ENCODE measurements around the gene TOP1.

Gene TOP1

DNA sequence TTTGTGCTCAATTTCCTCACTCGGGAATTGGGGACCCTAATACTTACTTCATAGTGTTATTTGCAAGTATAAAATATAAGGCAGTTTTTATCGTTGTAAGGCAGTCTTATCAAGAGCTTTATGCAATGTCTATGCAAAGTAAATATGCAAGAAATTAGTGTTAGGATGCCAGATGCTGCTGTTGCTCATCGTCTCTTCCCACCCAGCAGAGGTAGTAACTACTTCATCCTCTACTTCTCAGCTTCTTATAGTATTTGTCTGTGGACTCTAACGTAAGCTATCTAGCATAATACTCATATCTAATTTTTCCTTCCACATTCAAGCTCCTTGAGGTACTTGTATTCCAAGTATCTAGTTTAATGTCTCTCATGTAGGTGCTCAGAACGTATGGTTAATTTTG lies 120.3 kb downstream of the TOP1 start:
- DNase-seq: no peak

DNA sequence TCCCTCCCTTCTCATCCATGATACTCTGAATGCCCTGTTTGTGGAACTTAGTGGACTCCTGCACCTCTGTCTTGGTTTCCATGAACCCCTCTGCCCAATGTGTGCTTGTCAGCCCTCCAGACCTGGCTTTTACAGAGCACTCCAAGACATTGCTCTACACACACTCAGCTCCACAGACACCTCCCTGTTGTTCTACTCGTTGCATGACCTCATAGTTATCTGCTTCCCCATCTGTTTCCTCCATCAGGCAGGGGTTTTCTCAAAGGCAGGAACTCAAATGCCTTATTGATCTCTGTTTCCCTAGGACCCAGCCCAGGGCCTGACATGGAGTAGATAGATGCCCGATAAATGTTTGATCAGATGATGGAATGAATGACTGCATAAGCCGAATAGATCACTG lies 122.0 kb downstream of the TOP1 start:
- no peak for DNase-seq

DNA sequence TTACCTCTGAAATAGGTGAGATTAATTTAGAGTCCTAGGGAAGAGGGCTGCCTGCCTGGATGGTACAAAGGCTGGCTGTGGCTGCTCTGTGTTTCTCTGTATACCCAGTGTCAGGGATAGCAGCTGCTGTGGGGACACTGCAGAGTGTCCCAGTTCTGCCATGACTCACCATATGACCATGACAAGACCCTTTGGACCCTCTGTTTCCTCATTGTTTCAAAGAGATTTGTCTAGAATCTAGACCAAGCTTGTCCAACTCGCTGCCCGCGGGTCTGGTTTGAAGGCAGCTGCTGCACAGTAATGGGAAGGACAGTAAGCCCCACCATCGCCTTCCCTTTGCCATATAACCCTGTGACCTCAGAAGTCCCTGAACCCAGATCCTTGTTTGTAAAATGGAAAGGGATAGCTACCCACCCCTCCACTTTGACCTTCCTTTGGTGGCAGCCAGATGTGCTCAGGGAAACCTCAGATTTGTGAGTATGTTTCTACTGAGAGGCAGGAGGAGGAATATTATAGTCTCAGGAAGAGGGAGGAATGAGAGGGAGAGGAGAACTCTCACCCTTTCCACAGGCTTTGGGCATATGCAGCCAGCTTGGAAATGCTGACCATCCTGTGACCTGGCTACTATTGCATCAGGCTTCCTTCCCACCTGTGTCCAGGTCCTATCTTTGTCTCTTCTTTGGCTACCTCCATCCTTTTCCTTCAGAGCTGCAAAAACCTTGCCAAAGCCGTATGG lies 122.7 kb downstream of the TOP1 start:
- DNase-seq: no peak

DNA sequence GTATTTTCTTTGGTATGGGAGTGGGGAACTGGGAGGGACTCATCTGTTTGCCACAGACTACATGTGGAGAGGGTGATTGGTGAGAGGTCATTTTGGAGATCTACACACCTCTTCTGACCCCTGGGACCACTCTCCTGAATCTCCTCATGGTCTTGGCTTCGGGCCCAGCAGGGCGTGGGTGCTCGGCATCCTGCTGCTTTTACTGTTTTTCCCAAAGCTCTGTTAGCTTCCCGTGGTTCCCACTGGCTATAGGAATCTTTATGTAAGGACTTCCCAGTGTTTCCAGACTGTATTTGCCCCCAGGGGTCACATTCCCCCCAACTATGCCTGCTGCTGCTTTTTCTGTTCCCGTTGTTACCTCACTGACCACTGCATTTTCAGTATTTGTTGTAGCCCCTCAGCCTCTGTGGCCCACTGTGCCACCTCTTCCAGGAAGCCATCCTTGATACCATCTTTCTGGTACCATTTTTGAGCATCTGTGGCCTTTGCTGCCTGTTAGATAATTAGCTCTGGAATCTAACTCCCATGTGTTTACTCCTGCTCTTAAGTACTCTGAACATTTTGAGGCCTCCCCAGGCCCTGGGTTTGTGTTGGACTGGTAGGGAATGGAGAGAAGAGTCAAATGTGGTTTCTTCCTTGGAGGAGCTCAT lies 123.6 kb downstream of the TOP1 start:
- DNase-seq: no peak

DNA sequence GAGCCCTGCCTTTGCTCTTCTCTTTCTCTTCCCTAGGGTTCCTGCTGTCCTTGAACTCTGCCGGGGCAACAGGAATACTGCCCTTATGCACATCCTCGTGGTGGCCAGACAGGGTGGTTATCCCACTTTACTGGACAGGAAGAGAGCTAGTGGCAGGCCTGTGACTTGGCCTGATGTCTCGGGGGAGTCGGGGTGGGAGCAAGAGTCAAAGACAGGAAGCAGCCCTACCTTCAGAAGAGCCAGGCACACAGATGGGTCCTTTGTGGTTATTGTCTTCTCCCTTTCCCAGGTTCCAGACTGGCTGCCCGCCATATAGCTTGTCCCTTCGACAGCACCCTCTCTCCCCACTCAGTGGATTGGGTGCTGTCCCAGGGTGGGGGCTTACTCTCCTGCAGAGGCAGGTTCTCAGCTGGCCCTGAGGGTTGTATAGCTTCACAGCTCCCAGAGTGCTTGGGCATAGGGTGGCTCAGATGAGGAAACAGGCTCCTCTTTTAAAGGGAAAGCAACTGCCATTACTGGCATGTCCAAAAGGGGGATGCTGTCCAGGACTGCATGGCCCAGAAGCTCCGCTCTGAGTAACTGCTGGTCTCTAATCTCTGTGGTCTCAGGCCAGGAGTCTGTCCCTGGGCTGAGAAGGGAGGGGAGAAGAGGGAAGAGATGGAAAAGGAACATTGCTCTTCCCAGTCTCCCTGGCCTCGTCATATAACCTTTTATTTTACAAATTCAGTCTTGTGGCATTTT lies 126.0 kb downstream of the TOP1 start:
- DNase-seq: no peak

DNA sequence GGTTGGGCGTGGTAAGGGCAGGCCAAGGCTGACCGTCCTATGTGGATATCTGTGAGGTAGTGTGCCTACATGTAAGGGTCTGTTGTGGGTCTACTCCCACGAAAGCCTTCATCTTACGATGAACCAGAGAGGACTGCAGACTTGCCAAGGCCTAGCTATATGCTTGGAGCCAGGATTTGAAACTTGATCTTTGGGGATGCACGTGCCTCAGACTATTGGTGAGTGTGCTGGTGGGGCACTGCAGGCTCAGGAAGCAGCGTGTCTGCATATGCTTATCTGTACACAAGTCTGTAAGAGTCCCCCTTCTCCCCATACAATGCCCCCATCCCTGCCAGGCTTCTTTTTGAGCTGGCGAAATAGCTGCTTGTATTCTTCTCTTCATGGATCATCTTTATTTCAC lies 126.6 kb downstream of the TOP1 start:
- DNase-seq: no peak

DNA sequence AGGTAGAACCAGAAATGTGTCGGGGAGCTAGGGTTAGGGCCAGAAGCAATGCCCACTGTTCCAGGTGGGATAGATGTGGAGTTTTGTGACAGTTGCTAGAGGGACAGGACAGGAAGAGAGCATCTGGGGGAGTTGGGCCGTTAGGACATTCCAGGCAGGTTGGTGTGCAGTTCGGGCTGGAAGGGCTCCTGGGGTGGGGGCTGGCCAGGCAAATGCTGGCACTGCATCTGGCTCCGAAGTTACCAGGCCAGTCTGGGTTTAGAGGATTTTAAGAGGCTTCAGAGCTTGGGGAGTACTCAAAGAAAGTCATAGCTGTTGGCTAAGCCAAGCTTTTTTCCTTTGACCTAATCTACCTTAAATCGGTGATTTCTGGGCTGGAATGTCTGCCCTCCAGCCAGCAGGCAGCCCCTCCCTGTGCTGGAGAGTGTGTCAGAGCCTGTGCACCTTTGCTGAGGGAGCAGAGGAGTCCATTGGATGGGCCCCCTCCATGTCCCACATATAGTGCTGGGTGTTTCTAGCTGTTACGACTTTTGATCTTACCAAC lies 129.5 kb downstream of the TOP1 start:
- no peak for DNase-seq

DNA sequence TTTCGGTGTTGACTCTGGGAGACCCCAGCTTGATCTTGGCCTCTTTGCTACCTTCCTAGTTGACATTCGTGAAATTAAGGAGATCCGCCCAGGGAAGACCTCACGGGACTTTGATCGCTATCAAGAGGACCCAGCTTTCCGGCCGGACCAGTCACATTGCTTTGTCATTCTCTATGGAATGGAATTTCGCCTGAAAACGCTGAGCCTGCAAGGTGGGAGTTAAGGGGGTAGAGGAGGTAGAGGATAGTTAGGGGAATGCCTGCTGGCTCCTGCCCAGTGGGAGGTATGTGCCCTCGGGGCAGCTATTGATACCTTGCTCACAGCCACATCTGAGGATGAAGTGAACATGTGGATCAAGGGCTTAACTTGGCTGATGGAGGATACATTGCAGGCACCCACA lies 130.9 kb downstream of the TOP1 start:
- no peak for DNase-seq

DNA sequence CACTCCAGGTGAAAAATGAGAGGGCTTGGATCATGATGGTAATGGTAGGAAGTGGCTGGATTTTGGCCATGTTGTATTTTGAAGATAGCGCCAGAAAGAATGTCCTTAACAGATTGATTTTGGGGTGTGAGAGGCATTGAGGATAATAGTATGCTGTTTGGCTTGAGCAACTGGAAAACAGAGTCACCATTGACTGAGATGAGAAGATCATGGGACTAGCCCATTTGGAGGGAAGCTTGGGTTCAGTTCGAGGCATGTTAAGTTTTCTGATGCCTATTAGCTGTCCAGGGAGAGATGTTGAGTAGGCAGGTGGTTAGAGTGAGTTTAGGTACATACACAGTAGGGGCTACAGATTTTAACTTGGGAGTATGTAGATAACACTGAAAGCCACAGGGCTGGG lies 132.1 kb downstream of the TOP1 start:
- DNase-seq: no peak

DNA sequence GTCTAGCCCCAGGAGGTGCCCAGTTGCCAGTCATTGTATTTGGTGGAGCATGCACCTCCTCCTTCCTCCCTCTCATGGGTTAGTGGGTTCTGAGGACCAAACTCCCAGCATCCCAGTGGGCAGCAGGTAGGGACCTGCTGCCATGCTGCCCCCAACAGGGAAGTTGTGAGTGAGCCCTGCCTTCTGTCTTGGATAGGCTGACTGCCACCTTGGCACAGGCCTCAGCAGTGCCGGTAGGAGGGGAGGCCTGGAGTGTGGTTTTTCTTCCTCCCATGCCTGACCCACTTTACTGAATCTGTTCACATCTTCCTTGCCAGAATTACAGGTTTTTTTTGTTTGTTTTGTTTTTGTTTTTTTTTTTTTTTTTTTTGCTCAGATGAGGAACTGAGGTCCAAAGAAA lies 133.3 kb downstream of the TOP1 start:
- DNase-seq: no peak

DNA sequence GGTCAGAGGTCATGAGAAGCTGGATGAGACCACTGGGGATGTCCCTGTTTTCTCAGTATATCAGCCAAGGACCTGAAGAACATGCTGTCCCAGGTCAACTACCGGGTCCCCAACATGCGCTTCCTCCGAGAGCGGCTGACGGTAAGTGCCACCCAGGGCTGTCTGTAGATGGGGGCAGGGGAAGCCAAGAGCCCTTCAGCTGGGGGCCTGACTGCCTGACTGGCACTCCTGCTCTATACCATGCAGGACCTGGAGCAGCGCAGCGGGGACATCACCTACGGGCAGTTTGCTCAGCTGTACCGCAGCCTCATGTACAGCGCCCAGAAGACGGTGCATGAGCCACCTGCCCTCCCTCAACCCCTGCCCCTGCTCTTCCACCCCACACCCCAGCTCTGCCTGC lies 133.8 kb downstream of the TOP1 start:
- no peak for DNase-seq

DNA sequence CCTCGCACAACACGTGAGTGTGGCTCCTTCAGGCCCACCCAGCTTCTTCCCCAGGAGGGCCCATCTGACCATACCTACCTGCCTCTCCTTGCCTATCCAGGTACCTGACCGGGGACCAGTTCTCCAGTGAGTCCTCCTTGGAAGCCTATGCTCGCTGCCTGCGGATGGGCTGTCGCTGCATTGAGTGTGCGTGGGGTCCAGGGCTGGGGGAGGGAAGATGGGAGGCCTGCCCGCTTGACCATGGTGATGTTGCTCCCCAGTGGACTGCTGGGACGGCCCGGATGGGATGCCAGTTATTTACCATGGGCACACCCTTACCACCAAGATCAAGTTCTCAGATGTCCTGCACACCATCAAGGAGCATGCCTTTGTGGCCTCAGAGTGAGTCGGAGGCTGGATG lies 135.2 kb downstream of the TOP1 start:
- DNase-seq: no peak

DNA sequence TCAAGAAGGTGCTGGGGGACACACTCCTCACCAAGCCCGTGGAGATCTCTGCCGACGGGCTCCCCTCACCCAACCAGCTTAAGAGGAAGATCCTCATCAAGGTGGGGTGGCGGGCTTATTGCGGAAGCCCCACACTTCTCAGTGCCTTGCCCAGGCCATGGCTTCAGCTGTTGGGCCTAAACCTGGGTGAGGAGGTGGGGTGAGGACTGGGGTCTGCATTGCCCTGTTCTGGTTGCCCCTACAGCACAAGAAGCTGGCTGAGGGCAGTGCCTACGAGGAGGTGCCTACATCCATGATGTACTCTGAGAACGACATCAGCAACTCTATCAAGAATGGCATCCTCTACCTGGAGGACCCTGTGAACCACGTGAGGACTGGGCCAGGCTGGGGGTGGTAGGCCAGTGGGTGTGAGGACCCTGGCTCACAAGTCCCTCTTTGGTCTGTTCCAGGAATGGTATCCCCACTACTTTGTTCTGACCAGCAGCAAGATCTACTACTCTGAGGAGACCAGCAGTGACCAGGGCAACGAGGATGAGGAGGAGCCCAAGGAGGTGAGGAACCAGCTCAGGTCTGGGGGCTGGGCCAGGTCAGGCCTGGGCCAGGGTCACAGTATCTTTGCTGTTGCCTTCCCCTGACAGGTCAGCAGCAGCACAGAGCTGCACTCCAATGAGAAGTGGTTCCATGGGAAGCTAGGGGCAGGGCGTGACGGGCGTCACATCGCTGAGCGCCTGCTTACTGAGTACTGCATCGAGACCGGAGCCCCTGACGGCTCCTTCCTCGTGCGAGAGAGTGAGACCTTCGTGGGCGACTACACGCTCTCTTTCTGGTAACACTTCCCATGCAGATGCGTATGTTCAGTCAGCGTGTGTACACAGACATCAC lies 136.6 kb downstream of the TOP1 start:
- no peak for DNase-seq

DNA sequence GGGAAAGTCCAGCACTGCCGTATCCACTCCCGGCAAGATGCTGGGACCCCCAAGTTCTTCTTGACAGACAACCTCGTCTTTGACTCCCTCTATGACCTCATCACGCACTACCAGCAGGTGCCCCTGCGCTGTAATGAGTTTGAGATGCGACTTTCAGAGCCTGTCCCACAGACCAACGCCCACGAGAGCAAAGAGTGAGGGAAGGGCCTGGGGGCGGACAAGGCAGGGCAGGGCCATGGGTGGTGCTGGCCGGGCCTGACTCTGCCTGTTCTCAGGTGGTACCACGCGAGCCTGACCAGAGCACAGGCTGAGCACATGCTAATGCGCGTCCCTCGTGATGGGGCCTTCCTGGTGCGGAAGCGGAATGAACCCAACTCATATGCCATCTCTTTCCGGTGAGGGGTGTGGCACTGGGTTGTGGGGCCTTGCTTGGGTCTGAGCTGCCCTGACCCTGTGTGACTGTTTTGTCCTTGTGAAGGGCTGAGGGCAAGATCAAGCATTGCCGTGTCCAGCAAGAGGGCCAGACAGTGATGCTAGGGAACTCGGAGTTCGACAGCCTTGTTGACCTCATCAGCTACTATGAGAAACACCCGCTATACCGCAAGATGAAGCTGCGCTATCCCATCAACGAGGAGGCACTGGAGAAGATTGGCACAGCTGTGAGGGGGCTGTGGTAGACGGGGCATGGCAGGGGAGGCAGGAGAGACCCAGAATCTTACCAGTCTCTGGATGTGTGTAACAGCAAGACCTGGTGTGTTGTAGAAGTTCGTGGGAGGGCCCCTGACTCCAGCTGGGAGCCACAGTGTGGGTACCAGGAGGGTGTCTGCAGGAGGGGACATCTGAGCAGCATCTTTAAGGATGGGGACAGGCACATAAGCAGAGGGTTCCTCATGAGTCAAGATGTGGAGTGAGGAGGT lies 137.8 kb downstream of the TOP1 start:
- no peak for DNase-seq

DNA sequence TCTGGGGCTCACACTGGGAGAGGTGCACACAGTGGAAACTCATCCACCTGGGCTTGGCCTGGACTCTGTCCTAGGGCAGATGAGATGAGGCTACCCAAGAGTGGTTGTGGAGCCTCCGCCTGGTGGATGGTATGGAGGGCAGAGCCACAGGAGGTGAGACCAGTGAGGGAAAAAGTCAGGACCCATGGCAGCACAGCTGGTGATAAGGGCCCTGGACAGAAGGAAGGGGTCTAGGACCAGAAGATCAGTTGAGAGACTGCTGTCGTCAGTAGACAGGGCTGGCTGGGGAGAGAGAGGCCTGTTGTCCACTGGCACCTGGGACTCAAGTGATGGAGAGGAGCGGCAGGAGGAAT lies 138.5 kb downstream of the TOP1 start:
- DNase-seq: no peak

DNA sequence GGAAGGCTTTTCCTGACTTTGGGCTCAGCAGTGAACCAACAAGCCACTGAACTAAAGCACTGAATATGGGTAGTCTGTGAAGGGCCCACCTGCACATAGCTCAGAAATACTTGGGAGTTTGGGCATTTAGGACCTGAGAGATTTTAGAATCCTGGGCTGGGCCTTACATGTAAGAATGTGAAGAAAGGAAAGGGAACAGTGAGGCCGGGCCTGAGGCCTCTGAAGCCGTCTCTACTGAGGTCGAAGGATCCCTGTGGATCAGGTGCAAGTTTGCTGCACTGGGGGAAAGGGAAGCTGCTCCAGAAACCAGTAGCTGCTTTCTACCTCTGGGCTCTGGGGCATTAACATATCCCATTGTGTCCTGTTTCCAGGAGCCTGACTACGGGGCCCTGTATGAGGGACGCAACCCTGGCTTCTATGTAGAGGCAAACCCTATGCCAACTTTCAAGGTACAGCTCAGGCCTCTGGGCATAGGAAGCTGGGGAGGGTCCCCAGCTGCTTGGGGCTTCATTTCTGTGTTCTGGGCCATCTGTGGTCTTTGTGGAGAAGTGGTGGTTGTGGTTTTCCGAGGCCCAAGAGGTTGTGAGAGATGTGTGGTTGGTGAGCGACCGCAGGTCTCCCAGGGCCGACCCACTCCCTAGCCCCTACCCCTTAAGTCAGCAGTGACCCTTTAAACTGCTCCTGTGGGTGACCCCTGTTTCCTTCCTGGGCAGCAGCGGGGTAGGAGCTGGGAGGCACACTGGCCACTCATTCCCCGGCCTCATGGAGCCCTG lies 139.0 kb downstream of the TOP1 start:
- DNase-seq: no peak

DNA sequence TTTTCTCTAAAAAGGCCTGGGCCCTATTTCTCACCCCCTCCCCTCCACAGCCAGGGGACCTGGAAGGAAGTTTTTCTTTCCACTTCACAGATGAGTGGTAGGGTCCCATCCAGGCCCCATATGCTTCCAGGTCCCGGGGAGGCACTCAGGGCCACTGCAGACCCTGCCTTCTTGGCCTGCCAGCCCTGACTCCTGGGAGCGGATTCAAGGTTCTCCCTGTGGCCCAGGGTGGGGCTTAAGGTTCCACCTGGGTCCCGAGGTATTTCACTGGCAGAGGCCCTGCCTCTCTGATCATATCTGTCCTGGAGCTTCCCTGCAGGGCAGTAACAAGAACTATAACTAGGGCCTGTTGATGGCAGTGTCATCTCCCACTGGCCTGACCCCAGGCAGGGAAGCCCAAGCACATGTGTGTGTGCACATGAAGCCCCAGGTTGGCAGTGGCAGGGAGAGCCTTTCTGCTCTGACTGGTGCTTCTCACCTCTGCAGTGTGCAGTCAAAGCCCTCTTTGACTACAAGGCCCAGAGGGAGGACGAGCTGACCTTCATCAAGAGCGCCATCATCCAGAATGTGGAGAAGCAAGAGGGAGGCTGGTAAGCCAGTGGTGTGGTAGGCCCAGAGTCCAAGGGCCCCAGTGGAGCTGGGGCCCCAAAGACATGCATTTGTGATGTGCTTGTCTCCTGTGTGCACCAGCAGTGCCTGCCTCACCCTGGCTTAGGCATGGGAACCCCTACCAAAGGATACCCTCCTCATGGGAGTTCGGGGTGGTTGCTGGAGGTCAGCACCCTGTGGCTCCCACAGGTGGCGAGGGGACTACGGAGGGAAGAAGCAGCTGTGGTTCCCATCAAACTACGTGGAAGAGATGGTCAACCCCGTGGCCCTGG lies 139.9 kb downstream of the TOP1 start:
- DNase-seq: no peak

DNA sequence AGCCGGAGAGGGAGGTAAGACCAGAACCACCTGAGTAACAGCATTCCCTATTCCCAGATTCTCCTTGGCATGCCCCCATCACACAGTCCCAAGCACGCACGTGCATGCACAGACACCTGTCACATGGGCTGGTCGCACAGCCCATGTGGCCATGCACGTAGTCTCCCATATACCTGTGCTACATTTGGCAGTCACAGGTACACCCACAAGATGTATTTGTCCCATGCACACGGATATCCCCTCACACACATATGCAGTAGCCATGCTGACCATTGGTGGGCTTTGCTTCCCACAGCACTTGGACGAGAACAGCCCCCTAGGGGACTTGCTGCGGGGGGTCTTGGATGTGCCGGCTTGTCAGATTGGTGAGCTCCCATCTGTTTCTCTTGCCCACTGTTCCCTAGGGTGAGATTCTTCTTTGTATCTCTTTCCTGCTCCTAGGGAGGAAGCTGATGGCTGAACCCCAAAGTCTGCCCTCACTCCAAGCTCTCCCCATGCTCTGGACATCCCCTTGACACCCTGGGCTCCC lies 140.6 kb downstream of the TOP1 start:
- DNase-seq: no peak

DNA sequence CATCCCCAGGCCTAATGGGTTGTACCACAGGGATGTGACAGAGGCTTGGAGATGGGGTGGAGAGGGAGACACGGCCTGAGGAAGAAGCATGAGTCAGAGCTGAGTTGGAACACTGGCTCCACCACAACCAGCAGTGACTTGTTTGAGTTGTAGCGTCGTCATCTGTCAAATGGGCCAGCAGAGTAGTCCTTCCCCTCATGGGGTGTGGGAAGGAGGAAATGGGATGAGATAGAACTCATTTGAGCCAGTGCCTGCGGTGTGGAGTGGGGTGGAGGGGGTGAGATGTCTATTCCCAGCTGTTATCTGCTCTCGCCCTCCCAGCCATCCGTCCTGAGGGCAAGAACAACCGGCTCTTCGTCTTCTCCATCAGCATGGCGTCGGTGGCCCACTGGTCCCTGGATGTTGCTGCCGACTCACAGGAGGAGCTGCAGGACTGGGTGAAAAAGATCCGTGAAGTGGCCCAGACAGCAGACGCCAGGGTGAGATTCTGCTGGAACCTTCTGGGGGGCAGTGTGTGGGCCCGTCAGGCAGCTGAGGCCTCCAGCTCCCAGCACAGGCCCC lies 141.2 kb downstream of the TOP1 start:
- no peak for DNase-seq

Data from stimulated activated CD4-positive, alpha-beta T cell treated with anti-CD3 and anti-CD28 coated beads, Interleukin-1b, Interleukin-23, amount 100 ng/mL, for 48 hours (primary cell).